HG02973 (cell line): ENCODE measurements around the gene SLC2A13.
"Not testable (repeated sequence)": the region's sequence is repeated elsewhere in the genome, so short reads cannot be mapped to it uniquely, and the experiment has no call there.

ENCODE experiments used
- ATAC-seq: cut with Tn5 transposase; IDR thresholded peaks from one replicate; pipeline ENCODE4 v1.9.1; 2021; ENCODE audit warnings: moderate library complexity; ENCODE audit not compliant: unreplicated experiment

Gene SLC2A13

GRCh38 chr12:39773266-39773665, 332.6 kb downstream of the SLC2A13 start:
- ATAC-seq: no peak

DNA sequence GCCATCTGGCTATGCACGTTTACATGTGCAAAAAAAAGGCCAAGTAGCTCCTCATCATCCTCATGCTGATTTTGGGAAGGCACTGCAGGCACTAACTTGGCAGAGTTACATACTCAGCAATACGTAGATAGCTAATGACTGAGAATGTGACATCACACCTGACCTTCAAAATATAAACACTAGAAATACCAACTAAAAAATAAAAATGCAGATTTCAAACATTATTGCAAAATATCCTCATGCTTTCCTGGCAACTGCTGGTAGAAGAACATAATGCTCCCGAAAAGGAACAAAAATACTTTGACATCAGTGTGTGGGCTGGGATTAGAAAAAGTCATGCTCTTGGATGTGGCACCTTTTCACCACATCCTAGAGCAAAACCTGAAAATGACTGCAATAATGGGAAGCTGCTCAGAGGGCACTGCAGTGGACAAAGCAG, 333.0 kb downstream of the SLC2A13 start:
- no peak for ATAC-seq

DNA sequence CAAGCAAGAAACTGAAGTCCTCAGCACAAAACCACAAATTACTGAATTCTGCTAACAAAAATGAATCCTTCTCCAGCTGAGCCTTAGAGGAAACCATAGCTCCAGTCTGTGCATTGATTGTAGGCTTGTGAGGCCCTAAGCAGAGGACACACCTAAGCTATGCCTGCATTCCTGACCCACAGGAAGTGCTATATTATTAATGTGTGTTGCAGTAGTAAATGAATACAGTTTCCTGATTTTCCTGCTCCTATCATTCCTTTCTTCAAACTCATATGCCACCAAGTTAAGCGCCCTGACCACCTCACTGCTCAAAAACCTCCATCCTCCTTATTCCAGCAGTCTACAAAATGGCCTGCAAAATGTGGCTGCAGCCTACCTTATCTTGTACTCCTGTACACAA, 334.4 kb downstream of the SLC2A13 start:
- ATAC-seq: no peak

GRCh38 chr12:39764944-39765560, 340.8 kb downstream of the SLC2A13 start:
- ATAC-seq: peak; percentile 75

- no peak for ATAC-seq
Measured at GRCh38 chr12:39763890-39764169, 342.1 kb downstream of the SLC2A13 start.

DNA sequence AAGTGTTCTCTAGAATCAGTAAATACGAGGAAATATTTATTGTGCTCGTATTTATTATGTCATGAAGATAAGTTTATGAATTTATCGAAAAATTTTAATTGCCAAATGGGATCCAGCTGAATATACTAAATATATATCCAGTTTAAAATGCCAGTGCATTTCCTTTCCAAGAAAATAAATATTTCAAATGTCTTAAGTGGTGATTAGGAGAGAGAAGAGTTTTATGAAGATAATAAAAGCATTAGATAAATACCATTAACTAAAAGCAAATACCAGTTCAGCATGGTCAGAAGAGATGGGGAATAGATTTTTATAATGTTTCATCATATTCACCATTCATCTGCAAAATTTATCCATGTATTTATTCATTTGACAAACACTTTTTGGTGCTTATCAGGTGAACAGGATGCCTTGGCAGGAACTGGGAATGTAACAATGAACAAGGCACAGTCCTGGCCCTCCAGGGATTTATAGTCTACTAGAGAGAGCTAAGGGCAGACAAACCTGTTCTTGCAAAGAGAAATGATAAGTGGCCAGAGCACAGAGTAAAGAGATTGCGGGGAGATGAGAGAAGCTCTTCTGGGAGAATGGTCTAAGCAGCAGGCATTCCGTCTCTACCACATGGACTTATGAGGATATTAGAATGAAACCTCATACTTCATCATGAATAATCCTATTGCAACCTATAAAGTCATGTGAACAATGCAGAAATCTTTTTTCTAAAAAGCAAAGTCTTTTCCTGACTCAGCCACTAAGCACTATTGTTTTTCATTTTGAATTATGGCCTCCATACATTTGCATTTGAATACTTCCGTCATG, 342.6 kb downstream of the SLC2A13 start:
- ATAC-seq: no peak

GRCh38 chr12:39755478-39755877, 350.4 kb downstream of the SLC2A13 start:
- no peak for ATAC-seq

- ATAC-seq: no peak
Measured at GRCh38 chr12:39752482-39753137, 353.3 kb downstream of the SLC2A13 start.

- ATAC-seq: not testable (repeated sequence)
Measured at GRCh38 chr12:39746151-39746550, 359.7 kb downstream of the SLC2A13 start.

DNA sequence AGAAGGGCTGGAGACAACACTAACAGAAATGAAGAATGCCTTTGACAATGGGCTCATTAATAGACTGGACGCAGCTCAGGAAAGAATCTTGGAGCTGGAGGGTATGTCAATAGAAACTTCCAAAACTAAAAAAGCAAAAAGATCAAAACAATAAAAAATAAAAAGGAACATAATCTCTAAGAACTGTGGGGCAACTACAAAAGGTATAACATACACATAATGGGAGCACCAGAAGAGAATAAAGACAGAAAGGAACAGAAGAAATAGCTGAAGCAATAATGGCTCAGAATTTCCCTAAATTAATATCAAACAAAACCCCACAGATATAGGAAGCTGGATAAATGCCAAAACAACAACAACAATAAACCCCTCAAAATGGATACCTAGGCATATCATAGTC, 362.2 kb downstream of the SLC2A13 start:
- ATAC-seq: no peak

- ATAC-seq: no peak
Measured at GRCh38 chr12:39736406-39736805, 369.5 kb downstream of the SLC2A13 start.

DNA sequence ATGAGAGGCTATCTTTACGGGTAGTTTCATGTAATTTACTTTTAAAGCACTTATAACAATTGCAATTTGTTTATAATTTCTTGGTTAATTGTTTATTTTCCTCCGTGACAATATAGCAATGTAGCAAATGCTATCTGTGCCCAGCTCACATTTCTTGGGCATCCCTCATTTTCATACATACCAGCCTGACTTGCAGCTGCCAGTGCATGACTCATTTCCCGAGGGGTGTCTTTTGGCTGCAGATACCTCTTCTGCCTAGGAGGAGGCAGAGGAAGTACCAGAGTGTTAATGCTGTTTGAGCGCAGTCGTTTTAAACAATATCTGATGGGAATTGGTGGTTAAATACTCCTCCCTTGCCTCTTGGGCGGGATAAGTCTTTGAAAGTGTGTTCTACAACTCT, 382.1 kb downstream of the SLC2A13 start:
- no peak for ATAC-seq

DNA sequence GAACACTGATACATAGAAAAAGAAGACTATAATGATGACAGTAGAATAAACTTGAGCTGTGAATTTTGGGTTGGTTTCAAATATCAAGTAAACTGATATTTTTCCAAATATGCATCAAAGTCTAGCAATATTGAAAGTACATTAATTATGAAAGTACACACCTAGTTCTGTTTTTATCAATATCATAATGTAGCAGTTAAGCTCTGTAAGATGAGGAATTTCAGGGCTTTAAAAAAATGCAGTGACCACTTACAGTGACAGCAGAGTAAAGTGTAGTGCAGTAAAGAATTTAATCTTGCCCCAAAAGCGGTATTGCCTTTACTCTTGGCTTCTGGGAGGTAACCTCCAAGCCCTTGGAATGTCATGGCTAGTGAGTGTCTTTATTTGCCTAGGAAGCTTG, 383.4 kb downstream of the SLC2A13 start:
- ATAC-seq: no peak

DNA sequence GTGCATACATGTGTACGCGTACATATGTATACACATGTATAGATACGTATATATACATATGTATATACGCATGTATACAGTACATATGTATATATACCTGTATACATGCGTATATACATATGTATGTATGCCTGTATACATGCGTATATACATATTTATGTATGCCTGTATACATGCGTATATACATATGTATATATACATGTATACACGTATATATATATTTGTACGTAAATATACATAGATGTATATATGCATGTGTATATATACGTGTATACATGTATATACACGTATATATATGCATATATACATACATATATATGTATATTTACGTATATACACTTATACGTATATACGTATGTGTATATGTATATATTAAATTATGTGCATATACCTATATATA, 392.3 kb downstream of the SLC2A13 start:
- ATAC-seq: no peak

DNA sequence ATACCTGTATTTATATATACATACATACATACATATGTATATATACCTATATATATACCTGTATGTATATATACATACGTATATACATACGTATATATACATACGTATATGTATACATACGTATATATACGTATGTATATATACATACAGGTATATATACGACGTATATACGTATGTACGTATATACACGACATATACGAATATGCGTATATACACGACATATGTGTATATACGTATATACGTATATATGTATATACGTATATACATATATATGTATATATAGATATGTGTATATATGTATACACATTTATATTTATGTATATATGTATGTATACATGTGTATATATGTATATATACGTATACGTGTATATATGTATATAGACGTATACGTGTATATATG, 393.5 kb downstream of the SLC2A13 start:
- no peak for ATAC-seq
